Esophagus muscularis mucosa (tissue), 4 donors: Measurements from ENCODE around the gene GOLGA6L1.

Experiments
- EP300 ChIP-seq: sonication (generic); formaldehyde crosslinking; IDR thresholded peaks from one replicate; pipeline ENCODE4 v1.6.1; 2017; ENCODE audit warnings: antibody characterized with exemption
- POLR2A ChIP-seq: fragments of 450-650 bp; IDR thresholded peaks from one replicate; pipeline ENCODE4 v1.6.1; 2017; ENCODE audit warnings: antibody characterized with exemption, moderate library complexity, mild to moderate bottlenecking, low read depth
- TF ChIP-seq, protein P1 (sequence below), 3 experiments: fragments of 200-600 bp in 2 of 3; fragments of 450-650 bp in 1 of 3; sonication (generic) in 2 of 3; IDR thresholded peaks; one replicate each; pipeline ENCODE4 v1.5.1; 2017 to 2019; ENCODE audit warnings: antibody characterized with exemption in 3 of 3, mild to moderate bottlenecking in 2 of 3, moderate library complexity in 1 of 3

GRCh38 chr15:23083115-23083514 is 53.5 kb downstream of the GOLGA6L1 start:
- TF ChIP-seq, protein P1, sequence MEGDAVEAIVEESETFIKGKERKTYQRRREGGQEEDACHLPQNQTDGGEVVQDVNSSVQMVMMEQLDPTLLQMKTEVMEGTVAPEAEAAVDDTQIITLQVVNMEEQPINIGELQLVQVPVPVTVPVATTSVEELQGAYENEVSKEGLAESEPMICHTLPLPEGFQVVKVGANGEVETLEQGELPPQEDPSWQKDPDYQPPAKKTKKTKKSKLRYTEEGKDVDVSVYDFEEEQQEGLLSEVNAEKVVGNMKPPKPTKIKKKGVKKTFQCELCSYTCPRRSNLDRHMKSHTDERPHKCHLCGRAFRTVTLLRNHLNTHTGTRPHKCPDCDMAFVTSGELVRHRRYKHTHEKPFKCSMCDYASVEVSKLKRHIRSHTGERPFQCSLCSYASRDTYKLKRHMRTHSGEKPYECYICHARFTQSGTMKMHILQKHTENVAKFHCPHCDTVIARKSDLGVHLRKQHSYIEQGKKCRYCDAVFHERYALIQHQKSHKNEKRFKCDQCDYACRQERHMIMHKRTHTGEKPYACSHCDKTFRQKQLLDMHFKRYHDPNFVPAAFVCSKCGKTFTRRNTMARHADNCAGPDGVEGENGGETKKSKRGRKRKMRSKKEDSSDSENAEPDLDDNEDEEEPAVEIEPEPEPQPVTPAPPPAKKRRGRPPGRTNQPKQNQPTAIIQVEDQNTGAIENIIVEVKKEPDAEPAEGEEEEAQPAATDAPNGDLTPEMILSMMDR (IDR thresholded peaks at IDR 0.05): no peak
- no peak for TF ChIP-seq EP300
- no peak for TF ChIP-seq POLR2A
